ENCODE data around the gene POLA1.

DNA sequence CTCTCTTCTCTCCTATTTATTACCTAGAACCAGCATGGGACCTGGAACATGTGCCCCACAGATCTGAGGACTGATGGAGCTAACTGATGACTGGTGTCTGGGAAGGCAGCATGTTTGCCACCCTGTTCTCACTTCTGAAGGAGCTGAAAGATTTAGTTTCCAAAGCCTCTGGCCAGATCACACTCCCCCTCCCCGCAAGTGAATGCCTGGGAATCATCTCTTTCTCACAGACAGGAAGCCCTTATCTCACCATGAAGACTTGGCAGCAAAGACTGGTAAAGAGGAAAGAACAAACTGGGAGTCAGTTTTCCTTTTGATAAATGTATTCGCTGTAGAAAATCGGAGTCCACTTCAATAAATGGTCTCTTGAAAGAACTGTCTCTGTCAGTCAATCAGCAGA is 25.6 kb upstream of the POLA1 start:
- TF ChIP-seq, protein P1, sequence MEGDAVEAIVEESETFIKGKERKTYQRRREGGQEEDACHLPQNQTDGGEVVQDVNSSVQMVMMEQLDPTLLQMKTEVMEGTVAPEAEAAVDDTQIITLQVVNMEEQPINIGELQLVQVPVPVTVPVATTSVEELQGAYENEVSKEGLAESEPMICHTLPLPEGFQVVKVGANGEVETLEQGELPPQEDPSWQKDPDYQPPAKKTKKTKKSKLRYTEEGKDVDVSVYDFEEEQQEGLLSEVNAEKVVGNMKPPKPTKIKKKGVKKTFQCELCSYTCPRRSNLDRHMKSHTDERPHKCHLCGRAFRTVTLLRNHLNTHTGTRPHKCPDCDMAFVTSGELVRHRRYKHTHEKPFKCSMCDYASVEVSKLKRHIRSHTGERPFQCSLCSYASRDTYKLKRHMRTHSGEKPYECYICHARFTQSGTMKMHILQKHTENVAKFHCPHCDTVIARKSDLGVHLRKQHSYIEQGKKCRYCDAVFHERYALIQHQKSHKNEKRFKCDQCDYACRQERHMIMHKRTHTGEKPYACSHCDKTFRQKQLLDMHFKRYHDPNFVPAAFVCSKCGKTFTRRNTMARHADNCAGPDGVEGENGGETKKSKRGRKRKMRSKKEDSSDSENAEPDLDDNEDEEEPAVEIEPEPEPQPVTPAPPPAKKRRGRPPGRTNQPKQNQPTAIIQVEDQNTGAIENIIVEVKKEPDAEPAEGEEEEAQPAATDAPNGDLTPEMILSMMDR (IDR thresholded peaks at IDR 0.05; ENCODE audit: insufficient read depth, low read length), result no peak
- TF ChIP-seq SPI1 (IDR thresholded peaks at IDR 0.05; ENCODE audit: borderline replicate concordance, low read depth), result no peak
- no peak for TF ChIP-seq POLR2AphosphoS5 (IDR thresholded peaks at IDR 0.05; ENCODE audit: low read depth)
- no peak for TF ChIP-seq GABPA (IDR thresholded peaks at IDR 0.05; ENCODE audit: low read depth)
- TF ChIP-seq, protein P2, sequence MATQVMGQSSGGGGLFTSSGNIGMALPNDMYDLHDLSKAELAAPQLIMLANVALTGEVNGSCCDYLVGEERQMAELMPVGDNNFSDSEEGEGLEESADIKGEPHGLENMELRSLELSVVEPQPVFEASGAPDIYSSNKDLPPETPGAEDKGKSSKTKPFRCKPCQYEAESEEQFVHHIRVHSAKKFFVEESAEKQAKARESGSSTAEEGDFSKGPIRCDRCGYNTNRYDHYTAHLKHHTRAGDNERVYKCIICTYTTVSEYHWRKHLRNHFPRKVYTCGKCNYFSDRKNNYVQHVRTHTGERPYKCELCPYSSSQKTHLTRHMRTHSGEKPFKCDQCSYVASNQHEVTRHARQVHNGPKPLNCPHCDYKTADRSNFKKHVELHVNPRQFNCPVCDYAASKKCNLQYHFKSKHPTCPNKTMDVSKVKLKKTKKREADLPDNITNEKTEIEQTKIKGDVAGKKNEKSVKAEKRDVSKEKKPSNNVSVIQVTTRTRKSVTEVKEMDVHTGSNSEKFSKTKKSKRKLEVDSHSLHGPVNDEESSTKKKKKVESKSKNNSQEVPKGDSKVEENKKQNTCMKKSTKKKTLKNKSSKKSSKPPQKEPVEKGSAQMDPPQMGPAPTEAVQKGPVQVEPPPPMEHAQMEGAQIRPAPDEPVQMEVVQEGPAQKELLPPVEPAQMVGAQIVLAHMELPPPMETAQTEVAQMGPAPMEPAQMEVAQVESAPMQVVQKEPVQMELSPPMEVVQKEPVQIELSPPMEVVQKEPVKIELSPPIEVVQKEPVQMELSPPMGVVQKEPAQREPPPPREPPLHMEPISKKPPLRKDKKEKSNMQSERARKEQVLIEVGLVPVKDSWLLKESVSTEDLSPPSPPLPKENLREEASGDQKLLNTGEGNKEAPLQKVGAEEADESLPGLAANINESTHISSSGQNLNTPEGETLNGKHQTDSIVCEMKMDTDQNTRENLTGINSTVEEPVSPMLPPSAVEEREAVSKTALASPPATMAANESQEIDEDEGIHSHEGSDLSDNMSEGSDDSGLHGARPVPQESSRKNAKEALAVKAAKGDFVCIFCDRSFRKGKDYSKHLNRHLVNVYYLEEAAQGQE (IDR thresholded peaks at IDR 0.05; ENCODE audit: insufficient replicate concordance, low read depth), result no peak

All from HL-60 (cell line).